A549 treated with CORT108297 at 1 μM for 4 hours (cell line): ENCODE results near the gene OSBPL9. TPM values are rescaled to one million over a fixed set of nuclear protein-coding genes. Genes with fewer than 3 reads are reported as not detected.

Experiments
- total RNA-seq: library from RNA; stranded (reverse); fragments of 200-300 nt; extraction: Qiagen RNA extraction; gene quantifications from 5 replicates; pipeline ENCODE4 v1.2.3, GENCODE V29; 2022

Gene OSBPL9
- total RNA-seq, result 31.8 to 50.0 TPM (median 38.5 TPM) in 5 replicates

GRCh38 chr1:51616903-51617708 is at the start of gene OSBPL9:
Gene OSBPL9, plus strand, starts transcription at chr1:51617092. Its CDS starts 19 bp downstream, at chr1:51617111.

Other genes starting within 250 kb of the OSBPL9 start
- gene EPS15, start 97.8 kb upstream of the OSBPL9 start, total RNA-seq, result 8.6 to 15.5 TPM (median 11.7 TPM) in 5 replicates